GM18519 (cell line): ENCODE data around the gene SPATA17.
A peak's percentile ranks its signal among the peaks of the same experiment; 100 is the strongest.

Experiments
- ATAC-seq: cut with Tn5 transposase; IDR thresholded peaks from one replicate; pipeline ENCODE4 v1.9.1; 2021; ENCODE audit warnings: mild to moderate bottlenecking, moderate library complexity; ENCODE audit not compliant: unreplicated experiment, low FRiP score

SPATA17 gene

DNA sequence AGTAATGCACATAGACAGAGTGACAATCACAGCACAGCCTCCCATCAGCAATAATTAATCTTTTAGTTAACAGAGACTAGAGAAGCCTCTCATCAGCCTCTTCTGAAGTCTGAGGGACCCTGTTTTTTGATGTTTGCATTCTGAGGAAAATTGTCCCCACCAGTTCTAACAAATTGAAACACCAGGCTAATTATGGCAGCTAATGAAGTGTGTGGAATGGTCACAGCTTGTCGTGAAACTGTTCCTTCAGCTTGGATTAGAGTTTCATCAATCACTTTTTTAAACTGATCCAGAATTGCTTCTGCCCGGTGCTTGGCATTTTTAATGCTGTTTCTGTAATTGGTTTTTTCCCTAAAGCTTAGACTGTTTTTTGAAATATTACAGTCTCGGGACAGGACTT is 208.0 kb downstream of the SPATA17 start:
- ATAC-seq, result no peak

DNA sequence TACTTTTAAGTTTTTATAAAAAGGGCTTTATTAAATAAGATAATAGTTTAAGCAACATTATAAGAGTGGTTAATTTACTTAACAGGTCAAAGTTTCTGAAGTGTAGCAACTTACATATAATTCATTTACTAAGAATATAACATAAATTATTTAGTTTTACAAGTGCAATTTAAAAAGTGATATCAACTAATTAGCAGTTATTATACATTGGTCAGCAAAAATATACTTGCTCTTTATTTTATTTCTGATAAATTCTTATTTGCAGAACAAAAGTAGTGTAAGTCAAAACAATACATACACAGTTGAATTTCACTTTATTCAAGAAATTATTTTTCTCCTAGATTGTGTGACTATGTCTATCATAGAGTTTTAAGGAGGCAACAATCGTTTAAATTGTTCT is 215.6 kb downstream of the SPATA17 start:
- no peak for ATAC-seq

DNA sequence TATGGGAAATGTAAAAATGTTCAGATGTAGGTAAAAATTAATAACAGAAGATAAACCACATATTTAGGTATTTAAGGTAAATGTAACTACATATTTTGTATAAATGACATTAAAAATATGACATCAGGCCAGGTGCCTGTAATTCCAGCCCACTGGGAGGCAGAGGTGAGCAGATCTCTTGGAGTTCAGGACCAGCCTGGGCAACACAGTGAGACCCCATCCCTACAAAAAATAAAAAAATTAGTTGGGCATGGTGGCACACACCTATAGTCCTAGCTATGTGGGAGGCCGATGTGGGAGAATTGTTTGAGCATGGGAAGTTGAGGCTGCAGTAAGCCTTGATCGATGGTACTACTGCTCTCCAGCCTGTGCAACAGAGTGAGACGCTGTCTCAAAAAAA is 216.5 kb downstream of the SPATA17 start:
- no peak for ATAC-seq

DNA sequence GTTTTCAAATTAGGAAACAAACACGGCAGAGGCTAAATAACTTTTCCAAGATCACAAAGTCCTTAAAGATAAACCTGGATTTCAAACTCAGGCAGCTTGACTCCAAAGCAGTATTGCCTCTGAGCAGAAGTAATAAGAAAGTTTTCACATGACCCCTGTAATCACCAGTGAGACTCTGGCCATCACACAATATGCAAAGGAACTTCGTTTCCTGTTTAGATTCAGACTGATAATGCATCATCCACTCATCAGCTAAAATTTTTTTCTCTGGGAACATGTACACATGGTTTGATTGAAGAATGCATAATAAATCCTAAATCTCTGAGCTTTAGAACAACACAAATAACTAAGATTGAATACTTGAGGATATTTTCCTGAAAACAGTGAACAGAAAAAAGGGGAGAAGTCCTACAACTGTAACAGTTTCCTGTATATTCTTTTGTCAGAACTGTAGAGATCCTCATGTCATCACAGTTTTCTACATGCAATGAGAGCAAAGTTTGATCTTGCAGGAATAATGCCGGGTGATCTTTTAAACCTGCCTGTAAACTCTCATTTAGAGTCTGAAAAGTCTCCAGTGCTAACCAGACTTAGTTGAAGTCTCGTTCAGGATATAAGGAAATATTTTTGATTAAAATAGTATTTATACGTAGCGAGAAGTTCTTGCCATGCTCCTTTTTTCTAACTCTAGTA is 225.3 kb downstream of the SPATA17 start:
- no peak for ATAC-seq

DNA sequence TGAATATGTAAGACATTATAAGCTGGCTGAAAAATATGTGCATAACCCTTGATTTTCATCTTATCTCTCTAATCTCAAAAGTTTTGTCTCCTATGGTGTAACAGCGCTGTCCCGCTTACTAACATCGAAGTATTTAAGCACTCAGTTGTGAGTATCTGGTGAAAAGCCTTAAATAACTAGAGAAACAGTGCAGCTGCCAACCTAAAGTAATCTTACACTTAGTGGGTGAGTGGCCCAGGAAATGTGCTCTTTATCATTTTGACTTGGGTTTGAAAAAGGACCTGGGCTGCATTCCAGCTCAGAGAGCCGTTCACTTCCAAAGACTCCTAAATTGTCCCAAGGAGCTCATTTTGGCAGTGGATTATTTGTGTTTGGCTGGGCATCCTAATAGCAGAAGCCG is 225.9 kb downstream of the SPATA17 start:
- no peak for ATAC-seq

DNA sequence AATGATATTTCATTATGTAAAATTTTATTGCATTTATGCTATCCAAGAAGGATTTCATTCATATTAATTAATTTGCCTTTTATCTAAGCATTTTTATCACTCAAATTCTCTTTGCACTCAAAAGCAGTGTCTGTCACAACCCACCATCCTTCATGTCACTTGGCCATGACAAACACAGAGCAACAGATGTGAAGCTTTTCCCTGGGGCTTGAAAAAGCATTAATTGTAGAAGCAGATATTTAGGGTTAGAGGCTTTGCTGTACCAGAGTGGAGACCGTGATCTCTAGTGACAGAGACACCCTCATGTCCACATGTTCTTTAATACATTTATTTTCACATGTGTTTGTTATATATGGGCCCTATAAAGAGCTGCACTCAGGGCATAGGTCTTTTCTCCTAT is 230.5 kb downstream of the SPATA17 start:
- ATAC-seq, result no peak

DNA sequence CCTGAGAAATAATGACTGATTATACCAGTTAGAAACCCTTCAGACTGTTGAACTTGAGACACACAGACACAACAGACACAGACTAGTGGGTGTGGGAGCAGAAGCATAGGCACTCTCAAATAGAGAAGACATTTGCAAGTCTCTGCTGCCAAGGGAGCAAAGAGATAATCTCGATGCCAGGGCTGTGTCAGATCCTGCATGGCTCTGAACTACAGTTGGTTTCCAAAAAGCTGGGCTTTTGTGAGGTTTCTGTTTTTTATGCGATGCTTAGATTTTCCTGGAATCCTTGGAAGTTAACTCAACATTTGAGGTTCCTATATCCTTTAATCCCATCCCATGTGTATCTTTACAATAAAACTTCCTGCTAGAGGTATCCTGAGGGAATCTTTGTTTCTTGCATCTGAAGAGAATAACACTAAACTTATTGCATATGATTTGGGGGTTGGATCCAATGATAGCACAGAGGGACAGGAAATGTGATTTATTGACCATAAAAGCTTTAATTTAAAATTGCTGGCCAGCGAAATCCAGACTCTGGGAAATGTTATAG is 236.4 kb downstream of the SPATA17 start:
- ATAC-seq, result no peak

DNA sequence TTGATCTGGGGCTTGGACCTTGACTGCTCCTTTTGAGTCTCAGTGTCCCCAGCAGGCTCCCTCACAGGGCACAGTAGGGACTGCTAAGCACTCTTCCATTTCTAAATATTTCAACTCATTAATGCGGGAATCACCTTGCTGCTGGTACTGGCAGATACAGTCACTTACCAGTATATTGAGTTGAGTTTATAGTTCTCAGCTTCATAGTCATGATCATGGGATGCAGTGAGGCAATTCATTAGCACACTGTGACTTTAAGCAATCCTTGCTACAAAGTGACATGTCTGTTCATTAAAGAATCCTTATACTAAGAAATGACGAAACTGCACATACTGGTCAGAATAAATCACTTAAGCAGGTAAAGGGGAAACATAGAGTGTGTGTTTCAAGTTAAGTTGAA is 240.8 kb downstream of the SPATA17 start:
- no peak for ATAC-seq

DNA sequence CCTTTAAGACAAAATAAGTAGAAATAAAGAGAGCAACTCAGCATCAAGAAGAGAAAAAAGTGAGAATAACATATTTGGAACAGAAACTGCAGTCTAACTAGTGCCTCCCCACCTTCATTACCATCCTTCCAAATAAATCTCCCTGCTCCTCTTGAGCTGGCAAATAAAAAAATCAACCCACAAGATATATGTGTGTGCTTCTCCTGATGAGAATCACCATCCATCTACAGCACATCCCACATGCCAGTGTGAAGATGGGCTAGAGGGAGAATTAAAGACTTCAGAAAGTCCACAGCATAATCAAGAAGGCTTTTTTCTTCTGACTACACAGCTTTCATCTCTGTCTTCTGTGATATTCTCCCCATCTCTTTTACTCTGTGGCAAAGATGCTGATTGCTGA is 244.1 kb downstream of the SPATA17 start:
- no peak for ATAC-seq

DNA sequence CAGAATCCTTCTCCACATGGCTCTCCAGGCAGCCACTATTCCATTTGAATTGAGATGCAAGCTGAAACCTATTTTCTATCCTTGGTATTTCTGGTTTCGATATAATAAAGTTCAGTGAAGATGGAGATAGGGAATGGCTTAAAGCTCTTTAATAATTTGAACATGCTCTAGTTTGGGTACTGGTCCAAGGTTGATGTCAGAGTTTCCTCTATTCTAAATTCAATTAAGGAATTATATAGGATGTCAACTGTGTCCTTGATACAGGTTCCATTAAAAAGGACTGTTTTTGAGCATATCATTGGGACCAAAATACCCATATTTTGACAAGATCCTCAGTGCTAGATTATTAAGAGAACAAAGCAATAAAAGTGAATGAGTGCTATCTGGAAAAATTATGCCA is 245.3 kb downstream of the SPATA17 start:
- no peak for ATAC-seq

DNA sequence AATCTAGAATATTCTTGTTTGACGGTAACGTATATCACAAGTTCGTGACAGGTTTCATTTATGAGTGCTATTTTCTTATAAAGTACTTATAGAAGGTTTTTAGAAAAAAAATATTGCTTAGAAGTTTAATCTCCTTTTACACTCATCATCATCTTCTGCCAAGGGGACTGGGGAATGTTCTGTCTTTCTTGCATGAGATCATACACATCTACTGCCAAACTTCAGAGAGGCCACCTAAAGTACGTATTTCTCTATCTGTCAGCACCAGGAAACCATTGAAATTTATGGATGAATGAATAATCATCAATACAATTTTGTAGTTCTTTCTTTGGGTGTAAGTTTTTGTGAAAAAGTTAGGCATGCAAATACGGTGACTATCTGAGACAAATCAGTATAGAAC is 245.8 kb downstream of the SPATA17 start:
- no peak for ATAC-seq

DNA sequence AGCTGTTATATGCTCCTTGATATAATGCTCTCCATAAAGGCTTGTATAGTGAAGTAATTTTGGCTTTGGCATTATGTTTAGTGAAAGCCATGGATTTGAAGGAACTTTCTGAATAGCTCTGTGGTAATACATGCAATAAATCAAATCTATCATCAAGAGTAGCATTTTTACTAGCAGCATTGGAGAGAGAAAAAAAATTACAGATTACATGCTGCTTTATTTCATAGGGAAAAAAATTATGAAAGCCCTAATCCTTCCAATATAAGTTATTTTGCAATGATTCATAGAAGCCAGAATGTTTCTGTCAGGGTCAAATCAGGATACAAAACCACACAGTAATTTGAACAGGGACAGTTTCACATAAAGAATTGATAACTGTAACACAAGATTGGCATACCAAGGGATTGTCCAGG is 250.0 kb downstream of the SPATA17 start:
- ATAC-seq, result no peak

DNA sequence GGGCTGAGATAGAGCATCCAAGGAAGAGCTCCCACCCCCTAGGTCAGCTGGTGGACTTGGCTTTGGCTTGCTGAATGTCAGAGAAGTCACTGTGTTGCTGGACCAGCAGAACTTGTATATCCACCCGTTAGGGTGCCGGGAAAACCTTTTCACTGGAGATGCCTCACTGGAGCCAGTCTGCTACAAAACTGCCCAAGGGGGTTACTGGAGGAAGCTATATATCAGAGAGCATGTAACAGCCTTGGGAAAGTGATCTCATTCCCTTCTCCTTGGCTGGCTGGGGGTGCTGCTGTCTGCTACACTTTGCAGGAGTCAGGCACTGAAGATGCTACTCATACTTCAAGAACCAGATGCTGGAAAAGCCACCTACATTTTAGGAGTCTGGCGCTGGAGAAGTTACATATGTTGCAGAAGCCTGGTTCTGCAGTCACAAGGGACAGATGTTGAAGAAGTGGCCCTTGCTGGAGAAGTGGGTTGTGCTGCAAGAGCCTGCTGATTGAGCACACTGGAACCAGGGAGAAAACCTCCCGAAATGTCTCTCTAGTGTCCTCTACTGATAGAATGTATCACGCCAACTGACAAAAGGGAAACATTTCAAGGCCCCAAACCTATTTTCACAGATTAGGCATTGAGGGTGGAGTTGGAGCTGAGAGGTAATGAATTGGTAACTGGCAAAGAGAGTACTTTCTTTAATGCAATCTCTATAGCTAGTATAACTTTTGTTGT is 250.6 kb downstream of the SPATA17 start:
- no peak for ATAC-seq

DNA sequence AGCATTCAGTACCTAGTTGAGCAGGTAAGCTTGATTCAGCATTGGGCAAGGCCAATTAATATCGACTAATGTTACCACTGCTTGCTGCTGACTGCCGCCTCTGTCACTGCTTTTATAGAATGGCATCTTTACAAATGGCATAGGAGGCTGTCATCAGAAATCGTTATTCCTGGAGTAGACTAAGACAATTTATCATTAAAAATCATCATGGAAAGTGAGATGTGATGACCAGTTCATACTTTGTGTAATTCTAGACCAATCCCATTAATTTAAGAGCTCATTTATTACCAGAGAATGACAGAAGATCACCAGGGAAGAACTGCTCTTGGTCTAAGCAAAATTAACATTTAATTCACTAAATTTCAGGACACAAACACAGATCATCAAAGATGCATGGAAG is 254.0 kb downstream of the SPATA17 start:
- no peak for ATAC-seq

DNA sequence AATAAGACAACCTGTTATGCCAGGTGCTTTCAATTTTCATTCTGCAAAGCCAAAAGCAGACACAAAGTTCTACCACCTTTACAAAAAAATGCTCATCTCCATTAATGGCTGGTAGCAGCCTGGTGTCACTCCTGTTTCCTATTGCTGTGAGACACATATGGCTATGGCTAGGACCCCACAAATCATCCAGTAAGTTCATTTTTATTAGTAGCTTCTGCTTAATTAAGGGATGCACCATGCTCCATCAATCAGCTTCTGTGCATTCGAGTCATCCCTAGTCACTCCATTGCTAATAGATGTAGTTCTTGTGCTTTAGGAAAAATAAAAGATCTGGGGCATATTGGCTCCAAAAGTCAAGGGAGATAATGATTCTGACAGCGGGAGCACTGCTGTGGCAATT is 257.2 kb downstream of the SPATA17 start:
- ATAC-seq, result no peak

DNA sequence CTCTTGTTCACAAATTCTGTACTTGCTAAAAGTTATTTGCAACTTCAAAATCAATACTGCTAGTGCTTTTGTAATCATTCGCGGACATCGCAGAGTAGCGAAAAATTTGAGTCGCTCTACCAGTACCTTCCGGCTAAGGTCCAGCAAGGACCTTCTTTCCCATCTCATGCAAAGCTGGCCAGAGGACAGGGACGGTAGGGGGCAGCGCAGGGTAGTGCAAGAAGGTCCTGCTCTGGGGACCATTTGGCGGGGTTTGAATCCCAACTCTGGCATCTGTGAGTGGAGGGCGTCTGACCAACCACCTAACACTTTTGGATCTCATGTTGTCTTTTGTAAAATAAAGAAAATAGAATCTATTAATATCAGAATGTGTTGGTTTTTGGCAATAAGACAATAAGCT is 258.3 kb downstream of the SPATA17 start:
- no peak for ATAC-seq

DNA sequence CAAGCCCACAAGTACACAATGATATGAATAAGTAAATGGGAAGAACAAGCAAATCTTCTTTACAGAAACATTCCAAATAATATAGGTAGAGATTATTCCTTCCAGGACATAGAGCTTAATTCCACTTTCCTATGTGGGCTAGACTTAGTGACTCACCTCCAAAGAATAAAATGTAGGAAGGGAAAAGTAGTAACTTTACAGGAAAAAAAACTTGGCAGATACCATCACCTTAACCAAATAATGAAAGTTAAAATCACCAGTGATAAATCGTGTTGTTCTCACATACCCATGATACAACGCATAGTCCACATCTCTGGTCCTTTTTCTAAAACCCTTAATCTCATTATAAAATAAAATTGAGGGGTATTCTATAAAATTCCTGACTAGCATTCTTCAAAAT is 260.8 kb downstream of the SPATA17 start:
- ATAC-seq, result no peak

DNA sequence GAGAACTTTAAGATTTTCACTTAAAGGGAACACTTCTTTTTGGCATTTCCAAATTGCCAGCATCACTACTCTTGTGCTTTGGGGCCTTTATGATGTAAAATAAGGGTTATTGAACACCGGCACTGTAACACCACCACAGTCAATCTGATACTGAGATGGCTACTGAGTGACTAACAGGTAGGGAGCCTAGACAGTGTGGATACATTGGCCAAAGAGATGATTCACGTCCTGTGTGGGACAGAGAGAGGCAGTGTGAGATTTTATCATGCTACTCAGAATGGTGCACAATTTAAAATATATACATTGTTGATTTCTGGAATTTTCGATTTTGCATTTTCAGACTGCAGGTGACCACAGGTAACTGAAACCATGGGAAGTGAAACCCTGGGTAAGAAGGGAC is 261.6 kb downstream of the SPATA17 start:
- peak; percentile 42 for ATAC-seq

DNA sequence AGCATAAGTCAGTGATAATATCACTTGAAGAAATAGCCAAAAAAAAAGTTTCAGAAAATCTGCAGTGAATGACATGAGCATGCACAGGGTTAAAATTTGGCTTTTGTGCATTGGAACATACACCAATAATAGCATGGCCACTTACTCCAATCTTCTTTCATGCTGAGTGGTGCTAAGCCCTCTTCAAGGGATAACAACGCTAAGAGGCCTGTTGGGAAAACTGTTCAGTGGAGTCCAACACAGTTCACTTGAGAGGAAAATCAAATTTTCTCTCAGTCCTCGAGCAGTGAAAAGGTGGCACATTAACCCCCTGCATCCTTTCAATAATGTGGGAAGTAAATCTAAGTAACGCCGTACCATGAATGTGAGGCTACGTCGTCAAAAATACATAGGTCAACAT is 264.7 kb downstream of the SPATA17 start:
- no peak for ATAC-seq

DNA sequence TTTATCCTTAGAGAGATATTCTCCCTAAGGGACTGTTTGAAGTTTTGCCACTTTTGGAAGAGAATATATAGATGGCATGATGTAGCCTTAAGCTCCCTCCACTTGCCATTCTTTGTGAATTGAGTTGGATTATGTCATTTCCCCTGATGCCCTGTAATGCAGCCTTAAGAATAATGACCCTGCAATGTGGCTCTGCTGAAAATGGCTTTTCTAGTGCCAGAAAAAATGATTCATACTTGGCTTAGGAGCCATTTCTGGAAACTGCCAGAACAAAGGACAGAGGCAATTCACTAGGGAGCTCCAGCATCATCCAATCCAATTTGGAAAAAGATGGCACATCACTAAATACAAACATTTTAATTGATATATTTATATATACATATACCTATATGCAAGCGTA is 265.3 kb downstream of the SPATA17 start:
- no peak for ATAC-seq

DNA sequence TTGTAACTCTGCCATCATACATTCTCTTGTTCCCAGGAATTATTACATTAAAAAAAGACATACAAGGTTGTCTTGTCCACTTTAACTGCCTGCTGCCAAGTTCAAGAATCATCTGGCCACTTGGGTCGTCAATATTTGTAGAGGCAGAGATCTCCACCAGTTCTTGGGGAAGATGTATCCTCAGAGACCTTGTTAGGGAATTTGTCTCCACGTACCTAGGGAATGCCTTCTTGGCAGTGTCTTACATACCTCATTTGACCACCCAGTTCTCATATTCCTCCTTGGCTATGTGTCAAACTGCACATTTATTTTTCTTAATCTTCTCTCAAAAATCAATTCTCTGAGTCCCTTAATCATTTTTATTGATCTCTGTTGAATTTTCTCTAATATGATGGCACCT is 266.0 kb downstream of the SPATA17 start:
- no peak for ATAC-seq

DNA sequence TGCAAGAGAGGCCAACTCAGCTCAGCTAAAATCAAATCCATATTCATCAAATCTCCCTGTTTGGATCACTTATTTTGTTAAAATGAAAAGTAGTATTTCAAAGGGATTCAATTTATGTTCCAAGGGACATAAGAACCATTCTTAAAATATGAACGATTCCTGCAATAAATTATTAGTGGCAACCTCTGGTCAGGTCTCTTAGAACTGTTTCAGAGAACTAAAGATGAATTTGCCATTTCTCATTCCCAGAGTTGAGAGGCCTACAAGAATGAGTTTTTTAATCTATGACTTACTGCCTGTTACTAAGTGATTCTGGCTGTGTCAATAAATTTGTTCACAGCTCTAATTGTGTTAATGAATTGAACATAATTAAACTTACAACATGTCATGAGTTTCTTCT is 268.5 kb downstream of the SPATA17 start:
- ATAC-seq, result no peak
